Measurements from ENCODE around the gene ALDH3B2.

GRCh38 chr11:67631853-67632174 is 42.6 kb downstream of the ALDH3B2 start:
- TF ChIP-seq MAX (IDR thresholded peaks at IDR 0.05; ENCODE audit: low read depth) (no peak), CTCF (IDR thresholded peaks at IDR 0.05) (no peak), YY1 (IDR thresholded peaks at IDR 0.05; ENCODE audit: low read depth) (no peak)

Data from SK-N-SH (cell line).